Measurements from ENCODE around the gene RNPS1.
"Not testable (repeated sequence)": the region's sequence is repeated elsewhere in the genome, so short reads cannot be mapped to it uniquely, and the experiment has no call there.

The RNPS1 gene

DNA sequence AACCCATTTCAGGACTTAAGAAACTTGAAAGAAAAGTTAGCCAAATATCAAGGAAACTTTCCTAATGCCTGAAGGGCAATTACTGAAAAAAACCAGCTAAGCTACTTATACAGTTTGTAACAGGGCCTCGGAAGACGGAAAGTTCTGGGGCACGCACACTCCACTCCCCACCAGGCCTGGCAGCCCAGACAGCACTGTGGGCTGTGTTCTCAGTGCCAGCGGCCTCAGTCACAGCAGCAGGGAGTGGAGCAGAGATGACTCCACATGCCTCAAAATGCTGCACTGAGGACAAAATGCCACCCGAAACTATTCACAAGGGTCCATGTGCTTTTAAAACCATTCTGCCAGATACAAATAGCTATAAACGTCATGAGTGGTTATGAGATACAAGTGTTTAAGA is 10.2 kb downstream of the RNPS1 start:
- no peak for DNase-seq (ENCODE audit: low read depth in 2 of 2)

- DNase-seq (ENCODE audit: low read depth in 2 of 2) = no peak
Measured at GRCh38 chr16:2256531-2257140, 11.3 kb downstream of the RNPS1 start.

GRCh38 chr16:2253293-2253692 is 14.6 kb downstream of the RNPS1 start:
- no peak for DNase-seq (ENCODE audit: low read depth in 2 of 2)

DNA sequence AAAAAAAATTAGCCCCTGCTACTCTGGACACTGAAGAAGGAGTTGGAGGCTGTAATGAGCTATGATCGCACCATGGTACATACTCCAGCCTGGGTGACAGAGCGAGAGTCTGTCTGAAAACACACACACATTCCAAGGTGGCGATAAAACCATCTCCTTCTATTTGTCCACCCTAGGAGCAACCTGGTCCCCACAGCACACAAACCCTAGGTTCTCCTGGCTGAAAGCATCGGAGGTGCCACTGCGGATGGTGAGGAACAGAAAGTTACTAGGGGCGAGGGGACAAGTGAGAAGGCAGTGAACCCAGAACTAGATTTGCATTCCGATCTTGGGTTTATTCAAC is 15.1 kb downstream of the RNPS1 start:
- no peak for DNase-seq (ENCODE audit: low read depth in 2 of 2)

GRCh38 chr16:2251296-2252111 is 16.4 kb downstream of the RNPS1 start, which contains the start of gene ECI1:
Gene ECI1, minus strand, starts transcription at chr16:2251587. Its CDS starts 21 bp downstream, at chr16:2251566.
- DNase-seq (ENCODE audit: low read depth in 2 of 2) = peak; percentile 84 to 89

DNA sequence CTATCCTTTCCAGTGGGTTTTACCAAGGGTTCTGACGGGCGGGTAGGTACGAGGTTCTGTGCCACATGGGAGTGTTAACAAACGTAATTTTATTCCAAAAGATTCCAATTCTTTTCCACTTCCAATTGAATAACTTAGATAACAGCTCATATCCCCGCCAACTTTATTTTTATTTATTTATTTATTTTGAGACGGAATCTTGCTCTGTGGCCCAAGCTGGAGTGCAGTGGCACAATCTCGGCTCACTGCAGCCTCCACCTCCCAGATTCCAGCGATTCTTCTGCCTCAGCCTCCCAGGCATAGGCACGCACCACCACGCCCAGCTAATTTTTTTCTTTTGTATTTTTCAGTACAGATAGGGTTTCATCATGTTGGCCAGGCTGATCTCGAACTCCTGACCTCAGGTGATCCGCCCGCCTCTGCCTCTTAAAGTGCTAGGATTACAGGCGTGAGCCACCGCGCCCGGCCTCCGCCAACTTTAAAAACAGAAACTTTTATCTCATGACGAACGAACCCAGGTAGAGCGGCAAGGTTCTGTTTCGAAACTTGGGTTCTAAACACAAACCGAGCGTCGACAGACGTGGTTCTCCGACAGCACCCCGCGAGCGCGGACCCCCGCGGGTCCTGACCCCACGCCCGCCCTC is 17.2 kb downstream of the RNPS1 start:
- DNase-seq (ENCODE audit: low read depth in 2 of 2) = peak in 1 of 2 donors; percentile 29

DNA sequence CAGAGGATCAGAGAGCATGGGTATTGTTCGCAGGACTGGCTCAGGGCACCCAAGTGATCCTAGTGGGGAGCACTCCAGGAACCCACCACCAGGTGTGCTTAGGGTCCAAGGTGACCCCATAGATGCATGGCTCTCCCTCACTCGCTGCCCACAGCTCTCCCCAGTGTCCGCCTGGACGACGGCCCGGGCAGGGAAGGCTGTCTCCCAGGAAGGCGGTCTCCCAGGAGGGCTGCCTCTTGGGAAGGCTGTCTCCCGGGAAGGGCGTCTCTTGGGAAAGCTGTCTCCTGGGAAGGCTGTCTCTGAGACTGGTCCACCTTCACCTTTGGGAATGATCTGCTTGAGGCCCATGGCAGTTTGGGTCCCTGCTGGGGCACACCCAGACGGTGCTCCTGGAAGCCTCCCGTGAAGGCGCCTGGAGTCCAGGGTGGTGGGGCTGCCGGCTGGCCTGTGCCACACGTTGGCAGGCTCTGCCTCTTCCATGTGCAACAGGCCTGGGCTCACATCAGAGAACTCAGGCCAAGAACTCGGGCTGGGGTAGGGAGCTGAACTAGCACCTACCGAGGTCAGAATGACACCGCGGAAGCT is 21.5 kb downstream of the RNPS1 start:
- no peak for DNase-seq (ENCODE audit: low read depth in 2 of 2)

DNA sequence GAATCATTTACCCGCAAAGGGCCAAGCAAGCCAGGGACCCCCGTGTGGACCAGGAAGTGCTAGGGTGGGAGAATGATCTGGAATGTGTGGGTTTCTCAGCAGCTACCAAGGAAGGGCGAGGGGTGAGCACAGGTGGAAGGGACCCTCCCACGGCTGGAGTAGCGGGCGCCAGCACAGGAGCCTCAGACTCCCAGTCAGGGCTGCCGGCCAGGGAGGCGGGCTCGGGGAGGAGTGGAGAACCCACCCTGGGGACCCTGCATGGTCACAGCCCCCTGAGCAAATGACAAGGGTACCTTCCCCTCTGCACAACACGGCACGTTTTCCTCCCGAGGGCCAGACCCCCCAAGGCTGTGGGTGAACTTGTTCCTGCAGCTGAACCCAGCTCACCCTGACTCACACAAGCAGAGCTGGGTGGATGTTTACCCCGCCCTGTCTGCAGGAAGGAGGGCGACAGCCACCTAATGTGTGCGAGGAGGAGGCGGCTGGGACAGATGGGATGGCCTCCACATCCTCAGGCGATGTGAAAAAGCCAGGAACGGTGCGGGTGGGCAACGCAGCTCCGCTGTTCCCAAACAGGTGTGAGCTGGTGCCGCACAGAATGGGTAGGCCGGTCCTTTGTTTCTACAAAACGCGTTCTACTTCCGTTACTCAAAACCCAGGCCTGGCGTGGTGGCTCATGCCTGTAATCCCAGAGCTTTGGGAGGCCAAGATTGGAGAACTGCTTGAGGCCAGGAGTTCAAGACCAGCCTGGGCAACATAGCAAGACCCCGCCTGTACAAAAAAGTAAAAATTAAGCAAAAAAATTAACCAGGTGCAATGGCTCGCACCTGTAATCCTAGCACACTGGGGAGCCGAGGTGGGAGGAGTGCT is 22.8 kb downstream of the RNPS1 start:
- no peak for DNase-seq (ENCODE audit: low read depth in 2 of 2)

DNA sequence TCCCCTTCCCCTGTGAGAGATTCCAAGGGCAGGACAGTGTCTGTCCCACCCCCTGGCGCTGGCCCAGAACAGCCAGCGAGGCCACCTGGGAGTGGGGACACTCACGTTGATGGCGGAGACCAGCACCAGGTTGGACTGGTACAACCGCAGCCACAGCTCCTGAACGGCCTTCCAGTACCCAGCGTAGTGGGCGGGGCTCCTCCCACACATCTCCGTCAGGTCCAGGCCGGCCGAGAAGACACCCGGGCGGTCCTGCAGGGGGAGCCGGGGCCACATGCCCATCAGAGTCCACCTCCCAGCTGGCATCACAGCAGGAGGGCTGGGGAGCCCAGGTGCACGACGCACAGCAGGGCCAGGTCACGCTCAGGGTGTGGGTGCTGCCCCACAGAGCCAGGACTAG is 23.6 kb downstream of the RNPS1 start:
- no peak for DNase-seq (ENCODE audit: low read depth in 2 of 2)

- no peak for DNase-seq (ENCODE audit: low read depth in 2 of 2)
Measured at GRCh38 chr16:2243781-2244180, 24.1 kb downstream of the RNPS1 start.

- DNase-seq (ENCODE audit: low read depth in 2 of 2) = no peak
Measured at GRCh38 chr16:2243031-2243528, 24.8 kb downstream of the RNPS1 start.

DNA sequence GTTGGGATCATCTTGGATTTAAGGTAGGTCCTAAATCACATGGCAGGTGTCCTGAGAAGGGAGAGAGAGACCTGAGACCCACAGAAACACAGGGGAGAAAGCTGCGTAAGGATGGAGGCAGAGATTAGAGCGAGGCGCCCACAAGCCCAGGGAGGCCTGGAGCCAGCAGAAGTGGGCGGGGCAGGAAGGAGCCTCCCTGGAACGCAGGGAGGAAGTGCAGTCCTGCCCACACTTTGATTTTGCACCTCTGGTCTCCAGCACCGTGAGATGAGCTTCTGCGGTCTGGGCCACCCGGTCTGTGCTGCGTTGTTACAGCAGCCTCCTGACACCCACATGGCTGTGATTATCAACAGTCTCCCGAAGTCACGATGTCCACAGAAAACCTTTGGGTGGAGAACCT is 25.3 kb downstream of the RNPS1 start:
- DNase-seq (ENCODE audit: low read depth in 2 of 2) = no peak

DNA sequence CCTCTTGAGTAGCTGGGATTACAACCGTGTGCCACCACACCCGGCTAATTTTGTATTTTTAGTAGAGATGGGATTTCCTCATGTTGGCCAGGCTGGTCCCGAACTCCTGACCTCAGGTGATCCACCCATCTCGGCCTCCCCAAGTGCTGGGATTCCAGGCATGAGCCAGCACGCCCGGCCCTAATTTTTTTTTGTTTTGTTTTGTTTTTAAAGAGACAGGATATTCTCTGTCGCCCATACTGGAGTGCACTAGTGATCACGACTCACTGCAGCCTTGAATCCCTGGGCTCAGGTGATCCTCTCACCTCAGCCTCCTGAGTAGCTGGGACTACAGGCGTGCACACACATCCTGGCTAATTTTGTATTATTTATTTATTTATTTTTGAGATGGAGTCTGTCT is 27.6 kb downstream of the RNPS1 start:
- DNase-seq (ENCODE audit: low read depth in 2 of 2) = not testable (repeated sequence)

DNA sequence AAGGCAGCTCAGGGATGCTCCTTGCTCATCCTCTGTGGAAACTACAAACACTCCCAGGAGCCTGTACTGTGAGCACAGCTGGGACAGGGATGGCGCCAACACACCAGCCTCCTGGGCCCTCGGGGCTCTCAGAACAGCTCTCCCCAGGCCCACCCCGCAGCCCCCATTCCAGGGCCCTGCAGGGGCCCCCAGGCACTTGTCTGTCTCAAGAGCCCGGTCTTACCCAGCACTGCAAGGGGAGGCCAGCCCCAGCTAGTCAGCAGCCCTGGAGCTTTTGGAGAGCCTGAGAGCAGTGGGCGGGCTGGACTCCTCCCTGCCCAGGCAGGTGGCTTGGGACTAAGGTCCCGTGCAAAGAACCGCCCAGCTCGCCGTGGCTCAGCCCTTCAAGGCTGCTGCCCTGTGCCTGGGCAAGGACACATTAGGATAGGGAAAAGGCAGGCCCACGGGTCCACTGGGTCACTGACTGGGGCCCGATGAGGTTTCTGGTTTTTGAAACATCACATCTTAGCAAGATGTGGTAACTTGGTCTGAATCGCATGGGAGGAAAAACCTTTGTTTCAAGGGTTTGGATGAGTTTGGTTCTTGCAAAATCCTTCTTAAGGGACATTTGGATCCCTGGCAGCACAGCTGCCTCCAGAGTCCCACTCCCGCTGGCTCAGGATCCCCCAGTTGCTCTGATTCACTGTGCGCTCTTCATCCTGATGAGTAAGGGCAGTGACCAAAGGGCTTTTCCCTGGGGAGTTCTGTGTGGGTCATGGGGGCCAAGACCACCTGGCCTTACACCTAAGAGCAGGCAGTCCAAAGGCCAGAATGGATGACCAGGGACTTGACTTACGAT is 28.9 kb downstream of the RNPS1 start:
- DNase-seq (ENCODE audit: low read depth in 2 of 2) = no peak

DNA sequence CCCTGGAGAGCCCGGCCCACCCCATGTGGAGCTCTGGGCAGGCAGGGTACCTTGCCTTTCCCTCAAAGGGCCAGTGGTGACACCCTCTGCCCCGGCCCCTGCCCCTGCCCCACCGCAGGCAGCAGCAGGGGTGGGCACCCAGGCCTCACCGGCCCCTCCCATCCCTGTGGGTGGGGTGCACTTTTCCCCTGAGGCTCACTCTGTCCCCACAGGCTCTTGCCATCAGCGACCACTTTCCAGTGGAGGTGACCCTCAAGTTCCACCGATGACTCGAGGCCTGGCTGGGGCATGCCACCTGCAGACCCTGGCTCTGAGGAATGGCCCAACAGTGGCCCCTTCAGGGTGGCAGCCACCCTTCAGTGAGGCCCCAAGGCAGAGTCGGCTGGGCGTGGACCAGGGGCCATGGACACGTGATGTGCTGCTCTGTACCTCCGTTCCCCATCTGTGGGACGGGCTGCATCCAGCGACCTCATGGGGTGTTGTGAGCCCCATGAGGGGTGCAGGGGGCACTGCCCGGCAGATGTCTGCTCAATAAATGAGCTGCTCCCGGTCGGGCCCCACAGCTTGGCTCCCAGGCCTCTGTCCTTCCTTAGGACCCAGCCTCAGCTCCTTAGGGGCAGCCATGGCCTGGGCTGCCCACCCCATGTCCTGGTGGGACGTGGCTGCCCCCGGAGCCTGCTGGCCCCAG is 29.6 kb downstream of the RNPS1 start:
- DNase-seq (ENCODE audit: low read depth in 2 of 2) = no peak

DNA sequence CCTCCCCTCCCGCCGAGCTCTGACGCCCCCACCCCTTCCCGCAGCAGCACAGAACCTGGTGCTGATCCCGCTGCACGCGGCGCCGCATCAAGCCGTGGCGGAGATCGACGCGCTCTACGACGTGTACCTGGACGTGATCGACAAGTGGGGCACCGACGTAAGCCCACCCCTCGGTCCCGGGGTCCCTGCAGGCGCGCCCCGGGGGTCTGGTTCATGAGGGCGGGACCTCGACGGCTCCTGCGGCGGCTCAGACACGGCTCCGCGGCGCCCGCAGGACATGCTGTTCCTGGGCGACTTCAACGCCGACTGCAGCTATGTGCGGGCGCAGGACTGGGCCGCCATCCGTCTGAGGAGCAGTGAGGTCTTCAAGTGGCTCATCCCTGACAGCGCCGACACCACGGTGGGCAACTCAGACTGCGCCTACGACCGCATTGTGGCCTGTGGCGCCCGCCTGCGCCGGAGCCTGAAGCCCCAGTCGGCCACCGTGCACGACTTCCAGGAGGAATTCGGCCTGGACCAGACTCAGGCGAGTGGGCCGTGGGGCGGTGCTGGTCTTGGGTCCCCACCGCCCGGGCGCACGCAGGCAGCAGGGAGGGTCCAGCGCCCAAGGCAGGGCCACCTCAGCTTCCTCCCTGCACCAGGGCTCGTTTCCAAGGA is 30.3 kb downstream of the RNPS1 start:
- no peak for DNase-seq (ENCODE audit: low read depth in 2 of 2)

- no peak for DNase-seq (ENCODE audit: low read depth in 2 of 2)
Measured at GRCh38 chr16:2237102-2237482, 30.8 kb downstream of the RNPS1 start.

DNA sequence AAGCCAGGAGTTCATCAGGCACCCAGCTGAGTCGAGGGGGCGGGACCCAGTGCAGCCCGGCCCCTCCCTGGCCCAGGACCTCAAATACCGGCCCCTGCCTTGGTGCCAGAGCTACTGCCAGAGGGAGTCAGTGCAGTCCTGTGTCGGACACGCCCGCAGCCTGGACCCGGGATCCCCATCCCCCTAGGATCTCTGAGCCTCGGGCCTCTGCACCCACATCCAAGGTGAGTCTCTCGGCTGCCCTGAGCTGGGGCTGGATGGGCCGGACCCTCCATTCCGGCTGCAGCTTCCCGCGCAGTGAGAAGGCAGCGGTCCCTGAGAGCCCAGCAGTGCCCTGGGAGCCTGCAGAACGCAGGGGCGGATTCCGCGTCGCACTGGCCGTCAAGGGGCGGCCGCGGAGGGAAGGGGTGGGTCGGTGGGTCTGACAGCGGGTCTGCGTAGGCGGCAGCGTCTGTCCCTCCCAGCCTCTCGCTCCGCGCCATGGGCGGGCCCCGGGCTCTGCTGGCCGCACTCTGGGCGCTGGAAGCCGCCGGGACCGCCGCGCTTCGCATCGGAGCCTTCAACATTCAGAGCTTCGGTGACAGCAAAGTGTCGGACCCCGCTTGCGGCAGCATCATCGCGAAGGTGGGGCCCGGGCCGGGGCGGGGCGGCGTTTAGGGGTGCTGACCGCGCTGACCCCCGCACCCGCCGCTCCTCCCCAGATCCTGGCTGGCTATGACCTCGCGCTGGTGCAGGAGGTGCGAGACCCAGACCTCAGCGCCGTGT is 31.4 kb downstream of the RNPS1 start, which contains the start of gene DNASE1L2:
TSS of gene DNASE1L2 (plus strand) at position 108 of the 765 bp plus-strand sequence. CDS start at position 481, 373 bp downstream.
- DNase-seq (ENCODE audit: low read depth in 2 of 2) = no peak
